Common myeloid progenitor, CD34-positive (primary cell): ENCODE data around the gene GTPBP6.

ENCODE experiments used
- CTCF ChIA-PET: fragments of 350-600 bp; sonication (Branson Sonifier 250); formaldehyde crosslinking; loops from one replicate; lab custom pipeline; 2021; ENCODE audit warnings: antibody characterized with exemption; lab: Charles Lee
- POLR2A ChIA-PET: fragments of 350-600 bp; sonication (Branson Sonifier 250); formaldehyde crosslinking; loops from one replicate; lab custom pipeline; 2021; ENCODE audit warnings: antibody characterized with exemption; lab: Charles Lee
- DNase-seq, 3 donors: peaks; one replicate each; pipeline versions ENCODE4 v3.0.0 to v3.0.0-alpha.2; 2013
- H3K27ac ChIP-seq, 2 experiments: 1 replicate in 1 of 2; 2 replicates in 1 of 2; pipeline ENCODE4 v1.7.0; 2013; ENCODE audit warnings: inconsistent platforms in 2 of 2, low read length in 2 of 2, mild to moderate bottlenecking in 2 of 2, low read depth in 1 of 2, moderate library complexity in 1 of 2; ENCODE audit not compliant: severe bottlenecking in 2 of 2, insufficient read depth in 1 of 2, poor library complexity in 1 of 2
- H3K27me3 ChIP-seq, 5 experiments: replicated peaks in 2 of 5; 1 replicate in 3 of 5; 2 replicates in 2 of 5; pipeline versions ENCODE4 v1.6.1 to v1.7.0; 2013; ENCODE audit warnings: low read length in 4 of 5, mild to moderate bottlenecking in 2 of 5, moderate library complexity in 2 of 5, inconsistent platforms in 1 of 5; ENCODE audit not compliant: insufficient read depth in 5 of 5, control insufficient read depth in 4 of 5
- H3K36me3 ChIP-seq, 4 experiments: 1 replicate in 2 of 4; 2 replicates in 2 of 4; pipeline versions ENCODE4 v1.6.1 to v1.7.0; 2013; ENCODE audit warnings: low read length in 3 of 4, control low read depth in 1 of 4, mild to moderate bottlenecking in 1 of 4; ENCODE audit not compliant: control insufficient read depth in 4 of 4, insufficient read depth in 4 of 4
- H3K4me1 ChIP-seq, 4 experiments: 1 replicate in 3 of 4; 2 replicates in 1 of 4; pipeline versions ENCODE4 v1.6.1 to v1.7.1; 2013; ENCODE audit warnings: low read length in 3 of 4, mild to moderate bottlenecking in 3 of 4, control low read depth in 1 of 4, inconsistent platforms in 1 of 4, moderate library complexity in 1 of 4; ENCODE audit not compliant: control insufficient read depth in 4 of 4, insufficient read depth in 4 of 4; ENCODE audit errors: control extremely low read depth in 1 of 4
- H3K4me3 ChIP-seq, 7 experiments: 1 replicate in 4 of 7; 2 replicates in 3 of 7; pipeline versions ENCODE4 v1.5.1 to v1.7.0; 2013; ENCODE audit warnings: mild to moderate bottlenecking in 7 of 7, low read length in 6 of 7, moderate library complexity in 6 of 7, inconsistent platforms in 2 of 7, low read depth in 2 of 7, control low read depth in 1 of 7; ENCODE audit not compliant: insufficient read depth in 4 of 7, control insufficient read depth in 1 of 7; ENCODE audit errors: extremely low read depth in 1 of 7
- H3K9me3 ChIP-seq, 5 experiments: 1 replicate in 4 of 5; 2 replicates in 1 of 5; pipeline versions ENCODE4 v1.6.1 to v1.7.1; 2013; ENCODE audit warnings: low read length in 4 of 5, mild to moderate bottlenecking in 2 of 5, inconsistent platforms in 1 of 5, low read depth in 1 of 5, moderate library complexity in 1 of 5; ENCODE audit not compliant: control insufficient read depth in 4 of 5, insufficient read depth in 2 of 5; ENCODE audit errors: control extremely low read depth in 1 of 5
- WGBS: methylation state at CpG from one replicate; pipeline ENCODE4 v1.1.5; 2013; ENCODE audit not compliant: insufficient coverage; 5-methylcytosine and 5-hydroxymethylcytosine counted together

The GTPBP6 gene

GRCh38 chrX:298993-299392 is 19.6 kb downstream of the GTPBP6 start:
- POLR2A ChIA-PET, result no interaction called here
- H3K36me3 ChIP-seq, result peaks cover 10 to 60% (median 40%) of the 10 kb centered on the region in 4 experiments
- 98% methylated on average over 35 of the region's 36 CpGs for WGBS

GRCh38 chrX:295136-295535 is 23.5 kb downstream of the GTPBP6 start:
- CTCF ChIA-PET, result no interaction called here
- Histone ChIP-seq H3K27ac (no peak overlapping the region), H3K4me3 (no peak overlapping the region), H3K27me3 (no peaks in the 10 kb centered on the region), H3K4me1 (no peaks in the 10 kb centered on the region), H3K36me3 (peaks cover 16 to 62% (median 44%) of the 10 kb centered on the region in 4 experiments), H3K9me3 (peaks cover 0 to 9% (median 3%) of the 10 kb centered on the region in 5 experiments)
- POLR2A ChIA-PET, result no interaction called here
- WGBS, result 95% methylated on average over 20 of the region's 21 CpGs
- DNase-seq, result no peak

More at GRCh38 chrX:298993-299392, 19.6 kb downstream of the GTPBP6 start:
- Histone ChIP-seq H3K27ac (no peak overlapping the region), H3K9me3 (no peaks in the 10 kb centered on the region), H3K4me1 (no peaks in the 10 kb centered on the region), H3K27me3 (no peaks in the 10 kb centered on the region), H3K4me3 (no peak overlapping the region)
- CTCF ChIA-PET, result no interaction called here
- DNase-seq, result no peak

- no peak overlapping the region for H3K4me3 ChIP-seq
- no peak for DNase-seq
- no peaks in the 10 kb centered on the region for H3K27me3 ChIP-seq
- peaks cover 0 to 9% (median 3%) of the 10 kb centered on the region in 5 experiments for H3K9me3 ChIP-seq
- H3K36me3 ChIP-seq, result peaks cover 22 to 64% (median 51%) of the 10 kb centered on the region in 4 experiments
- CTCF ChIA-PET, result no interaction called here
- H3K27ac ChIP-seq, result no peak overlapping the region
- POLR2A ChIA-PET, result no interaction called here
- no peaks in the 10 kb centered on the region for H3K4me1 ChIP-seq
- 98% methylated on average over 44 of the region's 47 CpGs for WGBS
Observed at GRCh38 chrX:292900-293897, 25.4 kb downstream of the GTPBP6 start.

- Histone ChIP-seq H3K4me1 (peaks cover 0 to 5% (median 0%) of the 10 kb centered on the region in 4 experiments), H3K4me3 (no peak overlapping the region), H3K9me3 (peaks cover 0 to 9% (median 3%) of the 10 kb centered on the region in 5 experiments), H3K36me3 (peaks cover 20 to 72% (median 53%) of the 10 kb centered on the region in 4 experiments), H3K27me3 (no peaks in the 10 kb centered on the region), H3K27ac (no peak overlapping the region)
- no peak for DNase-seq
- POLR2A ChIA-PET, result no interaction called here
- CTCF ChIA-PET, result no interaction called here
- WGBS, result 98% methylated on average over 29 of the region's 29 CpGs
Observed at GRCh38 chrX:291411-291901, 27.1 kb downstream of the GTPBP6 start.

- Histone ChIP-seq H3K27ac (no peak overlapping the region), H3K4me1 (peaks cover 0 to 13% (median 0%) of the 10 kb centered on the region in 4 experiments), H3K4me3 (no peak overlapping the region), H3K27me3 (no peaks in the 10 kb centered on the region), H3K9me3 (peaks cover 0 to 9% (median 3%) of the 10 kb centered on the region in 5 experiments), H3K36me3 (peaks cover 16 to 74% (median 54%) of the 10 kb centered on the region in 4 experiments)
- 98% methylated on average over 29 of the region's 42 CpGs for whole genome bisulfite sequencing
- ChIA-PET CTCF (no interaction called here), POLR2A (no interaction called here)
- DNase-seq, result no peak
Observed at GRCh38 chrX:290476-291166, 28.0 kb downstream of the GTPBP6 start.

- POLR2A ChIA-PET, result no interaction called here
- Histone ChIP-seq H3K4me1 (peaks cover 0 to 22% (median 3%) of the 10 kb centered on the region in 4 experiments), H3K4me3 (no peak overlapping the region), H3K27me3 (no peaks in the 10 kb centered on the region), H3K9me3 (peaks cover 0 to 9% (median 3%) of the 10 kb centered on the region in 5 experiments), H3K27ac (no peak overlapping the region), H3K36me3 (peaks cover 20 to 76% (median 57%) of the 10 kb centered on the region in 4 experiments)
- 96% methylated on average over 25 of the region's 25 CpGs for WGBS
- DNase-seq, result no peak
- CTCF ChIA-PET, result no interaction called here
Observed at GRCh38 chrX:288561-288991, 30.0 kb downstream of the GTPBP6 start.
